ENCODE data around the gene MTFR1L.

- TF ChIP-seq CTCF (conservative IDR thresholded peaks at IDR 0.05 in 1 of 2, IDR thresholded peaks at IDR 0.05 in 1 of 2; ENCODE audit: low read depth in 1 of 2, low read length in 2 of 2) (no peak), EZH2 (IDR thresholded peaks at IDR 0.05; ENCODE audit: low read length, missing control alignments) (no peak)
Measured at GRCh38 chr1:25799352-25799934, 20.3 kb upstream of the MTFR1L start.
